GM12872 (cell line): ENCODE results near the gene CYP26B1.

Experiments used
- TF ChIP-seq, protein P1 (sequence below): IDR thresholded peaks from 3 replicates; pipeline ENCODE4 v1.5.1; 2011; ENCODE audit warnings: low read depth, mild to moderate bottlenecking, low read length, moderate library complexity; ENCODE audit not compliant: insufficient read depth

CYP26B1 gene

DNA sequence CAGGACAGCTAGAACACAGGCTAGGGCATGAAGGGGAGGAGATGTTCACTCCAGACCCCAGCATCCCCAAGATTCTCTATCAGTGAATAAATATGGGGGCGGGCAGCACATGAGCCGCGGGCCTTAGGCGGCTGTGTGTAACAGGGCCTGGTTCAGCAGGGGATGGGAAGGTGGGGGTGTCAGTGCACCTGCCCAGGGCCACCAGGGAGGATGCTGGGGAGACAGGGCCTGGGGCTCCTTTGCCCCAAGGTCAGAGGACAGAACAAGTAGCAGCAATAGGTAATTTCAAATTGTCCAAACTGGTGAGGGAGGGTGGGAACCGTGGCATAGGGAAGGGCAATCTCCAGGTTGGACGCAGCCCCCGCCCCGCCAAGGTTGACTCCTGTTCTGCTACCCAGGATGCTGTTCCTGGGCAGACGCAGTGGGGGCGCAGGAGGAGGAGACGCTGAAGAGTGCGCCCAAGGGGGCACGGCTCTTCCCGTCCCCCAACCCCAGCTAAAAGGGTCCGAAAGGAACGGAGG, 16.2 kb downstream of the CYP26B1 start:
- TF ChIP-seq, protein P1, sequence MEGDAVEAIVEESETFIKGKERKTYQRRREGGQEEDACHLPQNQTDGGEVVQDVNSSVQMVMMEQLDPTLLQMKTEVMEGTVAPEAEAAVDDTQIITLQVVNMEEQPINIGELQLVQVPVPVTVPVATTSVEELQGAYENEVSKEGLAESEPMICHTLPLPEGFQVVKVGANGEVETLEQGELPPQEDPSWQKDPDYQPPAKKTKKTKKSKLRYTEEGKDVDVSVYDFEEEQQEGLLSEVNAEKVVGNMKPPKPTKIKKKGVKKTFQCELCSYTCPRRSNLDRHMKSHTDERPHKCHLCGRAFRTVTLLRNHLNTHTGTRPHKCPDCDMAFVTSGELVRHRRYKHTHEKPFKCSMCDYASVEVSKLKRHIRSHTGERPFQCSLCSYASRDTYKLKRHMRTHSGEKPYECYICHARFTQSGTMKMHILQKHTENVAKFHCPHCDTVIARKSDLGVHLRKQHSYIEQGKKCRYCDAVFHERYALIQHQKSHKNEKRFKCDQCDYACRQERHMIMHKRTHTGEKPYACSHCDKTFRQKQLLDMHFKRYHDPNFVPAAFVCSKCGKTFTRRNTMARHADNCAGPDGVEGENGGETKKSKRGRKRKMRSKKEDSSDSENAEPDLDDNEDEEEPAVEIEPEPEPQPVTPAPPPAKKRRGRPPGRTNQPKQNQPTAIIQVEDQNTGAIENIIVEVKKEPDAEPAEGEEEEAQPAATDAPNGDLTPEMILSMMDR = no peak

DNA sequence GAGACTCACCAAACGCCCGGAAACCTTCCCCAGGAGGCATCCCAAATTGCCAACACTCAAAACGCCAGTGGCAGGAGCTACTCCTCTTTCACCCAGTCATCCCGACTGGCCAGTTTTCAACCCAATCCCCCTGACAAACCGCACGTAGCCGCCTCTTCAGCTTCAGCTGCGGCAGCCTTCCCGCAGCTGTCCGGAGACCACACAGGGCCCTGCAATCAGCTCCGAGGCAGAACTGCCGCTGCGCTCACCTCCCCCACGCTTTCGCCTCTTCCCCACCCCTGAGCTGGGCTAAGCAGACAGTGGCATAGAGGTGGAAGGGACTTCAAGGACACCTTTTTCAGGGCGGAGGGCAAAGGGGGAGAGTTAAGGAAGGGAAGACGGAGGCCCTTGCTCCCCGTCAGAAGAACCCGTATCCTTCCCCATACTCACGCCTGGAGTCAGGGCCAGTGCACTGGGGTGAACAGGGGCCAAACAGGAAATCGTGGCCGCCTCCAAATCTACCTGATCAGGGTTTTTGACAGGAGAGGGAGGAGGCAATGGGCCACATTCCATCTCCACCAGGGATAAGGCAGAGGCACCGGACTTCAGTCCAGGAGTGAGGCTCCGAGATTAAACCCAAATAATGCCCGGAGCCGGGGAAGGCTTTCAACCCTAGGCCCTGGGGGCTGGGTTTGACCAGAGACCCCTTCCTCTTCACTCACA, 16.9 kb downstream of the CYP26B1 start:
- TF ChIP-seq, protein P1 = no peak

DNA sequence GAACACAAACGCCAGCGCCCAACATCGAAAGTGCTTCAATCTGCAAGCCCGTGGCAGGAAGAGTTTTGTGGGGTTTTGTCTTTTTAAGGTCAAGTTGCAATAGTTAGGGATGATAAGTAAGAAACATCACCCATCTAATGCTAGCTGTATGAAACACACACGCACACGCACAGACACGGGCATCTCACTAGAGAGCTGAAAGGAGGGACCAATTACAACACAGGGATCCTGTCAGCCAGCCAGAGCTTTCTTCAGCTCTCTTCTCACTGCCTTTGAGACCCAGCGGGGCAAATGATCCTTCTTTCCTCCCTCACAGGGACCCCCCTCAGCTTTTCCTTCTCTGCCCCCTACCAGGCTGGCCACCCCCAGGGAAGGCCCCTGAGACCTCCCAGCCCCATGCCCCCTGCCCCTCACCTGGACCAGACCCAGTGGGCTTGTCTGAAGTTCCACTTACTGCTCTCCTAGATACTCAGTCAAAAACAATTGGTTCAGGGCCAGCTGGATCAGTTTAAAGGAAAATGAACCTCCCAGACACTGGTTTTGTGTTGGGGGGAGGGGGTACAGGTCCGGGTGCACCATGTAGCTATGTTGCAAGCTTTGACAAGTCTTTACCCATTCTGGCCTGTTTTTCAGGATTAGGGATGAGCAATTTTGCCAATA, 17.9 kb downstream of the CYP26B1 start:
- TF ChIP-seq, protein P1 = no peak

DNA sequence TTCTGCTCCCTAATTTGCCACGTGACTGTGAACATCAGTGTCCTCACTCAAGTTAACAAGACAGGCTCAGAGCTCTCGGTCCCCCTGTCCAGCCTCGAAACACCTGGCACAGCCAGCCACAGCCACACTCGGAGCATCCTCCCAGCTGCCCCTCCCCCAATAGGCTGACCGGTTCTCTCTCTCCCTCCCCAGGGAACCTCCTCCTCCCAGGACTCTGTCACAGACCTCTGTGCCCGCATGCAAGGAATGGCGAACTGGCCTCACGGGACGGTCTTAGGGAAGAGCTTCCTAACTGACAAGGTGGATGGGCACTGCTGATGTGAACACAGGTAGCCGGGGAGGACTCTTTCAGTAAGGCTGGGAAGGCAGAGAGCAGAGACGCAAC, 18.8 kb downstream of the CYP26B1 start:
- TF ChIP-seq, protein P1 = no peak

DNA sequence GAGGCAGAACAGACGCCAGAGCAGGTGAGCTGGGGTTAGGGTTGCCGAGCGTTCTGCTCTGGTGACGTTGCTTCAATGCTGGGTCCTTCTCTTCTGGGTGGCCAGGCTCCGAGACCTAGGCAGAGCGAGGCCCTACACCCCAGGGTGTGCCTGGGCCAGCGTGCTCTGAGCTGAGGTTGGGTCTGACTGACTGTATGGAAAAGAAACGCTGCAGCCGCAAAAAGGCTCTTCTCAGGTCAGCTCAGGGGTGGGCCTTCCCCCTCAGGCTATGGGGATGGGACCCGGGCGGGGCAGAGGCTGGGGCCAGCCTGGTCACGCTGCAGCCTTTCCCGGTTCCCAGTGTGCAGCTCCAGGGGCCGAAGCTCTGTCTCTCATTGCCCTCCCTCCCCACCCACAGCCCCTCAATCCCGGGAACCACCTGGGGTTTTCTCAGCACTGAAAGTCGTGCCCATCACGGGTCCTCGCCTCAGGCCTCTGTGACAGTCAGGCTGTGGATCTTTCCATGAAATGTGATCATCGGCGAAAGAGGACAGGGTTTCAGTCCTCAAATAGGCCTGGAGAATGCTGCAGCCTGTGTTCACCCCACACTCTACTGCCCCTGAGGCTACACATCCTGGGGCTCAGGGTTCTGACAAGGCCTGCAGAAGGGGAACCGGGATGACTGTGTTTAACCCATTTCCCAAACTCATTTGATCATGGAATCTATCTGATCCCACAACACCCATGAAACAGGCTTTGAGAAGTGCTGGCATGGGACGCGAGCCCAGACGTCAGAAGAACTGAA, 19.4 kb downstream of the CYP26B1 start:
- TF ChIP-seq, protein P1 = no peak

DNA sequence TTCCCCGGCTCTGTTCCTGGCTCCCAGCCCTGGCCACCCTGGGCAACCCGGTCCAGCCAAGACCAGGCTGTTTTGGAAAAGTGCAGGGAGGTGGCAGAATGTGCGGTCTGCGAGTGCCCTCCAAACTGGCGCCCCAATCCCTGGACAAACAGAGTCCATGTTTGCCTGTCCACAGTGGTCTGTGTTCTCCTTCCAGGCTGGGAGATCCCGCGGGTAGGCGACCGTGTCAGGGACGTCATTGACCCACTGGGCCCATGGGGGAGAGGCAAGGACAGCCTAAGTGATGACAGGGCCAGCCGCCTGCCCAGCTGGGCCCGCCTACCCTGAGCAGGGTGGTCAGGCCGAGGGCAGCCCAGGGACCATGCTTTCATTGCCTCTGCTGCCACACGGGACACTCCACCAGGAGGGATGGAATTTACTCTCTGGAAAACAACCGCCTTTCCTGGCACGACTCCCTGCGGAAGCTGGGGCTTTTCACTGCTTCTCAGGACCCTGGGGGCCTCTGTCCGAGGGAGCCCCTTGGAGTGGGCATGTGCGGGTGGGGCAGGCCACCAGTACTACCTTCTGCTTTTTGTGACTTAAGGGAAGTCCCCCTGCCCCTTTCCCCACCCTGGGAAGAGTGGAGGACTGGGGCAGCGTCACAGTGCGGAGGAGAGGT, 20.1 kb downstream of the CYP26B1 start:
- TF ChIP-seq, protein P1 = no peak
